GDM1 (cell line): Measurements from ENCODE around the gene MOSPD3.
A peak's percentile ranks its signal among the peaks of the same experiment; 100 is the strongest.
"Not testable (repeated sequence)": the region's sequence is repeated elsewhere in the genome, so short reads cannot be mapped to it uniquely, and the experiment has no call there.

Experiments used
- DNase-seq: peaks from one replicate; lab custom pipeline; 2025; lab: John Stamatoyannopoulos, UW

Gene MOSPD3

GRCh38 chr7:100626530-100627237 is 14.3 kb downstream of the MOSPD3 start:
- DNase-seq: no peak

DNA sequence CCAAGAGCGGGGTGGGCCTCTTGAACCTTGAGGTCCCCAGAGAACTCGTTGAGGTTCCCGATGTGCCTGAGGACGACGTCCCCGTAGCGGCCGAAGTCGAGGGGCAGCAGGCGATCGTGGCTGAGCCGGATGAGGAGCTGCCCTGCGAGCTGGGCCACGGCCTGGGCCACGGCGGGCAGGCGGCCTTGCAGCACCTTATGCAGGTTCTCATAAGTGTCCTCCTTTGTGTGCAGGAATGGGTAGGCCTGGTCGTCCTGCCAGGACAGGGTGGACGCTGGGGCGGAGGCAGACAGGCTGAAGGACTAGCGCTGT is 14.9 kb downstream of the MOSPD3 start:
- no peak for DNase-seq

GRCh38 chr7:100629117-100629716 is 16.9 kb downstream of the MOSPD3 start:
- no peak for DNase-seq

DNA sequence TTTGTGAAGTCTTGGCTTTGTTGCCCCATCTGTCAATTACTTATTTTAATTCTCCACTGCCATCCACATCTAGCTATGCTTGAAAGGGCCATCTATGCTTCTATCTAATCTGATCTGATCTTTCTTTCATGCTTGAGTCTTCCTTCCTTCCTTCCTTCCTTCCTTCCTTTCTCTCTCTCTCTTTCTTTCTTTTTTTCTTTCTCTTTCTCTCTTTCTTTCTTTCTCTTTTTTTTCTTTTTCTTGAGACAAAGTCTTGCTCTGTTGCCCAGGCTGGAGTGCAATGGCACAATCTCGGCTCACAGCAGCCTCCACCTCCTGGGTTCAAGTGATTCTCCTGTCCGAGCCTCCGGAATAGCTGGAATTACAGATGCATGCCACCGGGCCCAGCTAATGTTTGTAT is 17.7 kb downstream of the MOSPD3 start:
- no peak for DNase-seq

GRCh38 chr7:100632951-100633717 is 20.8 kb downstream of the MOSPD3 start:
- peak; percentile 42 for DNase-seq

DNA sequence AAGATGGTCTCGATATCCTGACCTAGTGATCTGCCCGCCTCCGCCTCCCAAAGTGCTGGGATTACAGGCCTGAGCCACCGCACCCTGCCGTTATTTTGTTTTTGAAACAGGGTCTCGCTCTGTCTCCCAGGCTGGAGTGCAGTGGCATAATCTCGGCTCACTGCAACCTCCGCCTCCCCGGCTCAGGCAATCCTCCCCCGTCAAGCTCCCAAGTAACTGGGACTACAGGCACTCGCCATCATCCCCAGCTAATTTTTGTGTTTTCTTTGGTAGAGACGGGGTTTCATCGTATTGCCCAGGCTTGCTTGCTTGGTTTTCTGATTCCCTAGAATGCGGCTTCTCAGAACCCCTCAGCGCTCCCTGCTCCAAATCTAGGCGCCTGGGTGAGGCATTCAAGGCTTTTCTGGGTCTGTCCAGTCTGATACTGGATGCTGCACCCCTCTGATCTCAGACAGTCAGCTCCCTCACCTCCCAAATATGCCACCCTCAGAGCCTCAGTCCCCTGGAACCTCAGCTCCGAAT is 27.7 kb downstream of the MOSPD3 start:
- DNase-seq: no peak

GRCh38 chr7:100640517-100641440 is 28.4 kb downstream of the MOSPD3 start:
- no peak for DNase-seq

DNA sequence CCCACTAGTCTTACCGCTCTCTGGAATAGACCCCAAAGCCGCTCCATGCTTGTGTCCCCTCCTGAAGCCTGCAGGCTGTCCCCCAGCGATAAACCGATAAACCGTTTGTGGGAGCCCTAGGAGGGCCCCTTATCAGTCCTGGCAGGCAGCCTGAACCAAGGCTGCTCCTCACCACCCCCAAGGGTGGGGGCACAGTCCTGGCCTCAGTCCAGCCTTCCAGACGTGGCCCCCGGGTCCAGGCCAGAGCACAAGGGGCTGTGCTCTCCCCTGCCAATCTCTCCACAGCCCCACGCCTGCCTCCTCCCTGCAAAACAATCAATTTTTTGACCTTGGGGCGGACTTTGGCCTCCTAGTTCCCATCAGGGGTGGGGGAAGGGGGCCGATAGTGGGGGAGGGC is 29.1 kb downstream of the MOSPD3 start, which contains the start of gene TFR2:
Gene TFR2, minus strand, starts transcription at position 90 of the 397 bp plus-strand sequence. Its CDS starts 43 bp downstream, at position 47.
- no peak for DNase-seq

DNA sequence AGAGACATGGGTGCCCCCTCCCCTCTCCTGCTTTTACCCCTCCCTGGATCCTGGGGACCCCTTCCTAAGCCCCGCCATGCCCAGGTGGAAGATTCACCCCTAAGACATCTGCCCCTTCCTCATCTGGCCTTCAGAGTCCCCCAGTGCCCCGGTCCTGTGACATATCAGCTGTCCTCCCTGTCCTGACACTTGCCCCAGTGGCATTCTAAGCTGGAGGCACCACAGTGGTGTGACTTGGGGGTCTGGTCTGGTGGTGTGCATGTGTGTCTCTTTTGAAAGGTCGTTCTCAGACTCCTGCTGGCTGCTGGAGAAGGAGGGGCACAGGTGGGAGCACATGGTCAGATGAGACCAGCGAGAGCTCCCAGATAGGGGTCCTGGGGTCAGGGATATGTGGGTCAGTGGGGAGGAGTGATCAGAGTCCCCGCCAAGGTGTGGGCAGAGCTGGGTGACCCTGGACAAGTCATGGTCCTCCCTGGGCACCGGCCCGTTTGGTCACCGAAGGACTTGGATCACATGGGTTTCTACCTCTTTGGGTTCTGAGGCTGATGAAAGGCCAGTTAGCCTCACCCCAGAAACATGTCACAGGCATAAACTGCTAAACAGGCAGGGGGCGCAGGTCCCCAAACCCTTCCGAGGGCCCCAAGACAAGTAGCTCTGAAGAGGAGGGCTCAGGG is 29.7 kb downstream of the MOSPD3 start:
- no peak for DNase-seq

DNA sequence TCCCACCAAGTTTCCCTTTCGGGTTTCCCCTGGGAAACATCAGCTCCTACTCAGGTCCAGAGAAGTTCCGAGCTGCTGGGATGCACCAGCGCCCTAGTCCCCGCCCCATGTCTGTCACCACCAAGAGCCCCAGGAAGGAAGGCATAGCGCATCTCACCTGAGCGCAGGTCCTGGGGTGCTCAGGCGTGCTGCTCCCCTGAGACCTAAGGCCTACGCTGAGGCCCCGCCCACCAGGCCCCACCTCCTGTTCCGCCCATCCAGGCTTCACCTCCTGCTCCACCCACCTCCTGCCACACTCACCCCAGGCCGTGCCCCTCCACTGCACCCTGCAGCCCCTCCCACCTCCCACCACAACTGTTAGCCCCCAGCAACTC is 30.2 kb downstream of the MOSPD3 start:
- DNase-seq: no peak

DNA sequence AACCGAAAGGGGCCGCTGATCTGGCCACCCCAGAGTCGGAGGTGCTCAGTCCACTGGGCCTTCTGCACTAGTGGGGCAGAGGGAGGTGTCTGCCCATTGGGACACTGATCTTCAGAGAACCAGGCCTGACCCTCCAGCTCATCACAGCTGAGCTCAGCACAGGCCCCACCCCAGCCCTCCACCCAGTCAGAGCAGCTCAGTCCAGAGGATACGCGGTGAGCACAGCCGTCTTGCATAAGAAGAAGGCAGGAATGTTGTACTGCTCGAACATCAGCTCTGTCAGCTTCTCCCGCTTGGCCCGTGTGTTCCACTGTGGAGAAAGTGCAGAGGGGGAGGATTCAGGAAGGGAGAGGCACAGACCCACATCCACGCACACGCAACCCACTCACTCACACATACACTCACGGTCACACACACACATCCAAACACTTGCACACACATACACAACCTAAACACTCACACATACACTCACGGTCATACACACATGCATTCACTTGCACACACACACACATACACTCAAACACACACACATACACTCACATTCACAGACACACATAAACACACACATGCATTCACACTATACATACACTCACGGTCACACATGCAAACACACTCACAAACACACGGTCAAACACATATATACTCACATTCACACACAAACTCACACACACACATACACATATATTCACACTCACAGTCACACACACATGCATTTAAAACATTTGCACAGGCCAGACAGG is 37.7 kb downstream of the MOSPD3 start:
- no peak for DNase-seq

GRCh38 chr7:100654908-100655831 is 42.8 kb downstream of the MOSPD3 start:
- DNase-seq: no peak

DNA sequence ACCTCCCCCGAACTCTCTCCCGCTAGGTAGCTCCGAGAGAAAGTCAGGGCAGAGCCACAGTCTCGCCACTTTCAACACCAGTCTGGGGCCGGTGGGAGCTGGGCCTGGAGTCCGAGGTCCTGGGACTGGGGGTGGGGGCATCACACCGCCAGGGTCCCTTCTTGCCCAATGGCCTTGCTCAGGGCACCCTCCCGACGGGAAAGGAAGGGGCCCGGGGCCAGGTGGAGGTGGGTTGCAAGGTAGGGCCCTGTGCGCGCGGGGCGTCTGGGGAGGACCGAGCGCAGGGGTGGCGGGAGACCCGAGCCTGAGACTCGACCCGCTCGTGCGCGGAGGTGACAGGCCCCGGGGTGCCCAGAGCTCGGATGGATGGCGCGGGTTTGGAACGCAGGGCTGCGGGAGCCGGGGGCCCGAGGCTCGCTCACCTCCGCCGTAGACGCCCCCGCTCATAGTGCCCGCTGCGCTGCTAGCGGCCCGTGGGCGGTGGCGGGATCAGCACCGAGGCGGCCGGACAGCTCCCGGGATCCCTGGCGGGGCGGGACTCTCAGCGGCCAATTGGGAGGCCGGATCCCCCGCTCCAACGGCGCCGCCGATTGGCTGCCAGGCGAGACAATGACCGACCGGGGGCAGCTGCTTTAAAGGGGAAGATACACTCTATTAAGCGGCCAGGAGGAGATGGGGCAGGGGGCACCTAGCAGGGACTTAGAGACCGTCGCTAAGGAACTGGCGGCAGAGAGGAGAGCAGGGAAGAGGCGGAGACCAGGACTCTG is 43.8 kb downstream of the MOSPD3 start, which contains the start of gene ACTL6B:
Gene ACTL6B, minus strand, starts transcription at position 541 of the 767 bp plus-strand sequence. Its CDS starts 94 bp downstream, at position 447.
- peak; percentile 71 for DNase-seq

DNA sequence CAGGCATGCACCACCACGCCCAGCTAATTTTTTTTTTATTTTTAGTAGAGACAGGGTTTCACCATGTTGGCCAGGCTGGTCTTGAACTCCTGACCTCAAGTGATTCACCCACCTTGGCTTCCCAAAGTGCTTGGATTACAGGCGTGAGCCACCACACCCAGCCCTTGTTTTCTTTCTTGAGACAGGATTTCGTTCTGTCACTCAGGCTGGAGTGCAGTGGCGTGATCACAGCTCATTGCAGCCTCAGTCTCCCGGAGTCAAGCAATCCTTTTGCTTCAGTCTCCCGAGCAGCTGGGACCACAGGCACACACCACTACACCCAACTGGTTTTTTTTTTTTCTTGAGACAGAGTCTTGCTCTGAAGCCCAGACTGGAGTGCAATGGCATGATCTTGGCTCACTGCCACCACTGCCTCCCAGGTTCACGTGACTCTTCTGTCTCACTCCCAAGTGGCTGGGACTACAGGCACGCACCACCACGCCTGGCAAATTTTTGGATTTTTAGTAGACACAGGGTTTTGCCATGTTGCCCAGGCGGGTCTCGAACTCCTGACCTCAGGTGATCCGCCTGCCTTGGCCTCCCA is 49.9 kb downstream of the MOSPD3 start:
- not testable (repeated sequence) for DNase-seq
